ENCODE measurements around the gene HID1. TPM values are rescaled to one million over a fixed set of nuclear protein-coding genes. Genes with fewer than 3 reads are reported as not detected.

HID1 gene
- total RNA-seq: 14.9 and 28.4 TPM in 2 replicates

GRCh38 chr17:74972107-74972972 lies at the start of gene HID1:
HID1 (minus strand) TSS chr17:74972759; CDS start chr17:74972656, 103 bp downstream.

GRCh38 chr17:75012346-75013091 lies 40.0 kb upstream of the HID1 start, which contains the start of gene MRPL58:
MRPL58 (plus strand) TSS chr17:75012670; CDS start chr17:75012687, 17 bp downstream.

GRCh38 chr17:74987418-74987908 lies 14.9 kb upstream of the HID1 start, which contains the start of gene CDR2L:
CDR2L (plus strand) TSS chr17:74987632; CDS start chr17:74988044, 412 bp downstream.

GRCh38 chr17:74935585-74936469 lies 36.7 kb downstream of the HID1 start, which contains the start of gene OTOP3:
OTOP3 (plus strand) TSS chr17:74935898; CDS start chr17:74935922, 24 bp downstream.

GRCh38 chr17:74924250-74924948 lies 48.2 kb downstream of the HID1 start, which contains the start of gene OTOP2:
OTOP2 (plus strand) TSS chr17:74924273; CDS start chr17:74924633, 360 bp downstream.

GRCh38 chr17:74922694-74923537 lies 49.6 kb downstream of the HID1 start, which contains the start of gene USH1G:
USH1G (minus strand) TSS chr17:74923255; CDS start chr17:74923073, 182 bp downstream.

Other genes starting within 250 kb of the HID1 start
- 0.13 and 0.43 TPM in 2 replicates for gene RAB37, start 235.5 kb downstream of the HID1 start, total RNA-seq
- gene NHERF1, start 224.1 kb downstream of the HID1 start, total RNA-seq: 17.8 and 30.4 TPM in 2 replicates
- 22.9 and 28.6 TPM in 2 replicates for gene NAT9, start 196.4 kb downstream of the HID1 start, total RNA-seq
- gene GRIN2C, start 112.9 kb downstream of the HID1 start, total RNA-seq: 0.07 and 0.53 TPM in 2 replicates
- 39.8 and 42.3 TPM in 2 replicates for gene FDXR, start 99.8 kb downstream of the HID1 start, total RNA-seq
- not detected in 2 replicates for gene FADS6, start 79.1 kb downstream of the HID1 start, total RNA-seq
- gene USH1G, start 49.5 kb downstream of the HID1 start, total RNA-seq: not detected in 2 replicates
- gene OTOP2, start 48.5 kb downstream of the HID1 start, total RNA-seq: not detected in 2 replicates
- not detected in 2 replicates for gene OTOP3, start 36.9 kb downstream of the HID1 start, total RNA-seq
- gene CDR2L, start 14.9 kb upstream of the HID1 start, total RNA-seq: 23.1 and 27.4 TPM in 2 replicates
- gene MRPL58, start 39.9 kb upstream of the HID1 start, total RNA-seq: 32.2 and 38.1 TPM in 2 replicates
- 270 and 332 TPM in 2 replicates for gene ATP5PD, start 74.2 kb upstream of the HID1 start, total RNA-seq
- 16.6 and 17.2 TPM in 2 replicates for gene KCTD2, start 74.5 kb upstream of the HID1 start, total RNA-seq
- 4.7 and 11.6 TPM in 2 replicates for gene SLC16A5, start 115.2 kb upstream of the HID1 start, total RNA-seq
- gene ARMC7, start 137.2 kb upstream of the HID1 start, total RNA-seq: 4.5 TPM in 2 replicates
- gene NT5C, start 159.0 kb upstream of the HID1 start, total RNA-seq: 11.7 and 13.0 TPM in 2 replicates
- 321 and 330 TPM in 2 replicates for gene JPT1, start 181.8 kb upstream of the HID1 start, total RNA-seq
- 106 and 124 TPM in 2 replicates for gene SUMO2, start 210.2 kb upstream of the HID1 start, total RNA-seq
- 54.8 and 62.4 TPM in 2 replicates for gene NUP85, start 232.9 kb upstream of the HID1 start, total RNA-seq